Measurements from ENCODE around the gene ANAPC2. TPM values are rescaled to one million over a fixed set of nuclear protein-coding genes. Genes with fewer than 3 reads are reported as not detected.

ANAPC2 gene
- total and polyA plus RNA-seq, 4 donors = 9.3 to 32.6 (median 19.6) TPM

DNA sequence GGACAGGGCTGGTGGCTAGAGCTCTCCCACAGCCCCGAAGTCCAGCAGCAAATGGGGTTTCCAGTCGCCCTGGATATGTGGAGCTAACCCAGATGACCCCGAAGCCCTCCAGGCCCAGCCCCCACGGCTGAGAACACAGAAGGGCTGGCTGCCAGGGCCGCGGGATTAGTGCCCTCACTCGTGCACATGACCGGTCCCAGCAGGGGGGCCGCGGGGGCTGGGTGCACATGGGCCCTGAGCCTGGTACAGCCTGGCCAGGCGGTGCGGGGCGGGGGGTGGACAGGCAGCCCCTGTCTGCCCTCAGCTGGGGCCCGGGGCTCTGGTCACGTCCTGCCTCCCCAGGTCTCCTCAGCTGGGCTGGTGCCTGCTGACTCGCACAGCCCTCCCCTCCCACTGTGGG, 6.0 kb upstream of the ANAPC2 start:
- Histone ChIP-seq H3K9ac (ENCODE audit: low read depth in 1 of 2, low read length in 2 of 2) (no peak overlapping the region), H3K27me3 (ENCODE audit: control insufficient read depth in 4 of 4, insufficient read depth in 4 of 4, low read length in 3 of 4) (no peaks in the 10 kb centered on the region), H3K4me3 (ENCODE audit: low read depth in 1 of 3, low read length in 3 of 3) (peak overlapping the region in 1 of 3 donors; percentile 11), H3K36me3 (ENCODE audit: control insufficient read depth in 4 of 4, insufficient read depth in 3 of 4, low read depth in 1 of 4, low read length in 3 of 4) (peaks cover 3 to 17% (median 5%) of the 10 kb centered on the region in 4 donors), H3K4me1 (ENCODE audit: control insufficient read depth in 4 of 4, insufficient read depth in 4 of 4, low read length in 3 of 4) (peaks cover 26 to 77% (median 61%) of the 10 kb centered on the region in 4 donors), H3K9me3 (ENCODE audit: control insufficient read depth in 4 of 4, low read length in 3 of 4) (no peaks in the 10 kb centered on the region), H3K27ac (ENCODE audit: low read depth in 1 of 2, low read length in 2 of 2) (peak overlapping the region in 1 of 2 donors; percentile 41)
- no peak for DNase-seq (ENCODE audit: low spot score)
- TF ChIP-seq JUND (IDR thresholded peaks at IDR 0.05) = no peak
- peak in 1 of 2 donors; percentile 25 for TF ChIP-seq RXRA (IDR thresholded peaks at IDR 0.05)
- WGBS = 37% methylated on average over 16 of the region's 16 CpGs

DNA sequence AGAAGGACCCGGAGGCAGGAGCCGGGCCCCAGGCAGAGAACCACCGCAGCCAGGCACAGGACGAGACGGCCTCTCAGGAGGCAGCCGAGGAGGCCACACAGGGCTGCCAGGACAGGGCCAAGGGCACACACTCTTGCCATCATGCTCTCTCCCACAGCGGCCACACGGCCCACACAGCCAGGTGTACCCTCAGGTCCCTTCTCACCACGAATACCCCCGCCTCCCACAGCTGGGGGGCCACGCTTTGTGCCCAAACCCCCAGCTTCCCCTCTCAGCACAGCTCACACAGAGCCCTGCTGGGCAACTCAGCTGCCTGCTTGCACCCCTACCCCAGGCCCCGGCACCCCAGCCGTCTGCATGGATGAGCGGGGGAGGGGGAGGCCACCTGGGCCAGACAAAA, 5.4 kb upstream of the ANAPC2 start:
- H3K36me3 ChIP-seq (ENCODE audit: control insufficient read depth in 4 of 4, insufficient read depth in 3 of 4, low read depth in 1 of 4, low read length in 3 of 4) = peaks cover 3 to 17% (median 5%) of the 10 kb centered on the region in 4 donors
- no peaks in the 10 kb centered on the region for H3K27me3 ChIP-seq (ENCODE audit: control insufficient read depth in 4 of 4, insufficient read depth in 4 of 4, low read length in 3 of 4)
- TF ChIP-seq JUND (IDR thresholded peaks at IDR 0.05) (no peak), YY1 (IDR thresholded peaks at IDR 0.05) (no peak), TAF1 (conservative IDR thresholded peaks at IDR 0.05) (no peak), RAD21 (IDR thresholded peaks at IDR 0.05) (no peak), SP1 (IDR thresholded peaks at IDR 0.05) (no peak), HNF4G (IDR thresholded peaks at IDR 0.05) (no peak), FOXA1 (IDR thresholded peaks at IDR 0.05) (no peak), HNF4A (conservative IDR thresholded peaks at IDR 0.05) (no peak), EGR1 (IDR thresholded peaks at IDR 0.05; ENCODE audit: low read depth in 2 of 2) (no peak)
- TF ChIP-seq, protein P1, sequence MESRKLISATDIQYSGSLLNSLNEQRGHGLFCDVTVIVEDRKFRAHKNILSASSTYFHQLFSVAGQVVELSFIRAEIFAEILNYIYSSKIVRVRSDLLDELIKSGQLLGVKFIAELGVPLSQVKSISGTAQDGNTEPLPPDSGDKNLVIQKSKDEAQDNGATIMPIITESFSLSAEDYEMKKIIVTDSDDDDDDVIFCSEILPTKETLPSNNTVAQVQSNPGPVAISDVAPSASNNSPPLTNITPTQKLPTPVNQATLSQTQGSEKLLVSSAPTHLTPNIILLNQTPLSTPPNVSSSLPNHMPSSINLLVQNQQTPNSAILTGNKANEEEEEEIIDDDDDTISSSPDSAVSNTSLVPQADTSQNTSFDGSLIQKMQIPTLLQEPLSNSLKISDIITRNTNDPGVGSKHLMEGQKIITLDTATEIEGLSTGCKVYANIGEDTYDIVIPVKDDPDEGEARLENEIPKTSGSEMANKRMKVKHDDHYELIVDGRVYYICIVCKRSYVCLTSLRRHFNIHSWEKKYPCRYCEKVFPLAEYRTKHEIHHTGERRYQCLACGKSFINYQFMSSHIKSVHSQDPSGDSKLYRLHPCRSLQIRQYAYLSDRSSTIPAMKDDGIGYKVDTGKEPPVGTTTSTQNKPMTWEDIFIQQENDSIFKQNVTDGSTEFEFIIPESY (IDR thresholded peaks at IDR 0.05) = no peak
- TF ChIP-seq, protein P2, sequence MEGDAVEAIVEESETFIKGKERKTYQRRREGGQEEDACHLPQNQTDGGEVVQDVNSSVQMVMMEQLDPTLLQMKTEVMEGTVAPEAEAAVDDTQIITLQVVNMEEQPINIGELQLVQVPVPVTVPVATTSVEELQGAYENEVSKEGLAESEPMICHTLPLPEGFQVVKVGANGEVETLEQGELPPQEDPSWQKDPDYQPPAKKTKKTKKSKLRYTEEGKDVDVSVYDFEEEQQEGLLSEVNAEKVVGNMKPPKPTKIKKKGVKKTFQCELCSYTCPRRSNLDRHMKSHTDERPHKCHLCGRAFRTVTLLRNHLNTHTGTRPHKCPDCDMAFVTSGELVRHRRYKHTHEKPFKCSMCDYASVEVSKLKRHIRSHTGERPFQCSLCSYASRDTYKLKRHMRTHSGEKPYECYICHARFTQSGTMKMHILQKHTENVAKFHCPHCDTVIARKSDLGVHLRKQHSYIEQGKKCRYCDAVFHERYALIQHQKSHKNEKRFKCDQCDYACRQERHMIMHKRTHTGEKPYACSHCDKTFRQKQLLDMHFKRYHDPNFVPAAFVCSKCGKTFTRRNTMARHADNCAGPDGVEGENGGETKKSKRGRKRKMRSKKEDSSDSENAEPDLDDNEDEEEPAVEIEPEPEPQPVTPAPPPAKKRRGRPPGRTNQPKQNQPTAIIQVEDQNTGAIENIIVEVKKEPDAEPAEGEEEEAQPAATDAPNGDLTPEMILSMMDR (IDR thresholded peaks at IDR 0.05; ENCODE audit: low read depth, low read length, missing input control) = no peak
- H3K27ac ChIP-seq (ENCODE audit: low read depth in 1 of 2, low read length in 2 of 2) = no peak overlapping the region
- DNase-seq (ENCODE audit: low spot score) = no peak
- H3K9ac ChIP-seq (ENCODE audit: low read depth in 1 of 2, low read length in 2 of 2) = no peak overlapping the region
- WGBS = 84% methylated on average over 14 of the region's 14 CpGs
- no peaks in the 10 kb centered on the region for H3K9me3 ChIP-seq (ENCODE audit: control insufficient read depth in 4 of 4, low read length in 3 of 4)
- peaks cover 26 to 76% (median 63%) of the 10 kb centered on the region in 4 donors for H3K4me1 ChIP-seq (ENCODE audit: control insufficient read depth in 4 of 4, insufficient read depth in 4 of 4, low read length in 3 of 4)
- H3K4me3 ChIP-seq (ENCODE audit: low read depth in 1 of 3, low read length in 3 of 3) = no peak overlapping the region

DNA sequence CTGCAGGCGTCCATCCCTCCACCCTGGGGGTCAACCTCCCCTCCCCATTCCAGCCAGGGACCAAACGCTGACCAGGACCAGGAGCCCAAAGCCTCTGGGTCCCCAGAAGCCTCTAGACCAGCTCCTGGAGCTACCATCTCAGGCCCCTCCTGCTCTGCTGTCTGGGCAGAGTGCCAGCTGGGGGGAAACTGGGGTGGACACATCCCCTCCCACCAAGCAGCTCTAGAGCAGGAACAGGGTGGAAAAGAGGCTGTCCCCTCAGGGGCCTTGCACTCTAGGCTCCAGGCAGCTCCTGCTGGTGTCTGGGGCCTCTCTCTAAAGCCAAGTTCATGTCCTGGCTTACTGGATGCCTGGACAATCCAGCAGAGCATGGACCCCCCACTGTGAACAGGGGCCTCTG, 4.5 kb upstream of the ANAPC2 start:
- H3K27me3 ChIP-seq (ENCODE audit: control insufficient read depth in 4 of 4, insufficient read depth in 4 of 4, low read length in 3 of 4) = no peaks in the 10 kb centered on the region

More for the DNA sequence above, 4.5 kb upstream of the ANAPC2 start:
- no peak for TF ChIP-seq FOXA2 (IDR thresholded peaks at IDR 0.05)
- TF ChIP-seq, protein P3, sequence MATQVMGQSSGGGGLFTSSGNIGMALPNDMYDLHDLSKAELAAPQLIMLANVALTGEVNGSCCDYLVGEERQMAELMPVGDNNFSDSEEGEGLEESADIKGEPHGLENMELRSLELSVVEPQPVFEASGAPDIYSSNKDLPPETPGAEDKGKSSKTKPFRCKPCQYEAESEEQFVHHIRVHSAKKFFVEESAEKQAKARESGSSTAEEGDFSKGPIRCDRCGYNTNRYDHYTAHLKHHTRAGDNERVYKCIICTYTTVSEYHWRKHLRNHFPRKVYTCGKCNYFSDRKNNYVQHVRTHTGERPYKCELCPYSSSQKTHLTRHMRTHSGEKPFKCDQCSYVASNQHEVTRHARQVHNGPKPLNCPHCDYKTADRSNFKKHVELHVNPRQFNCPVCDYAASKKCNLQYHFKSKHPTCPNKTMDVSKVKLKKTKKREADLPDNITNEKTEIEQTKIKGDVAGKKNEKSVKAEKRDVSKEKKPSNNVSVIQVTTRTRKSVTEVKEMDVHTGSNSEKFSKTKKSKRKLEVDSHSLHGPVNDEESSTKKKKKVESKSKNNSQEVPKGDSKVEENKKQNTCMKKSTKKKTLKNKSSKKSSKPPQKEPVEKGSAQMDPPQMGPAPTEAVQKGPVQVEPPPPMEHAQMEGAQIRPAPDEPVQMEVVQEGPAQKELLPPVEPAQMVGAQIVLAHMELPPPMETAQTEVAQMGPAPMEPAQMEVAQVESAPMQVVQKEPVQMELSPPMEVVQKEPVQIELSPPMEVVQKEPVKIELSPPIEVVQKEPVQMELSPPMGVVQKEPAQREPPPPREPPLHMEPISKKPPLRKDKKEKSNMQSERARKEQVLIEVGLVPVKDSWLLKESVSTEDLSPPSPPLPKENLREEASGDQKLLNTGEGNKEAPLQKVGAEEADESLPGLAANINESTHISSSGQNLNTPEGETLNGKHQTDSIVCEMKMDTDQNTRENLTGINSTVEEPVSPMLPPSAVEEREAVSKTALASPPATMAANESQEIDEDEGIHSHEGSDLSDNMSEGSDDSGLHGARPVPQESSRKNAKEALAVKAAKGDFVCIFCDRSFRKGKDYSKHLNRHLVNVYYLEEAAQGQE (IDR thresholded peaks at IDR 0.05) = no peak
- TF ChIP-seq JUND (IDR thresholded peaks at IDR 0.05) = no peak
- TF ChIP-seq, protein P4, sequence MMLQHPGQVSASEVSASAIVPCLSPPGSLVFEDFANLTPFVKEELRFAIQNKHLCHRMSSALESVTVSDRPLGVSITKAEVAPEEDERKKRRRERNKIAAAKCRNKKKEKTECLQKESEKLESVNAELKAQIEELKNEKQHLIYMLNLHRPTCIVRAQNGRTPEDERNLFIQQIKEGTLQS (IDR thresholded peaks at IDR 0.05) = no peak
- Histone ChIP-seq H3K36me3 (ENCODE audit: control insufficient read depth in 4 of 4, insufficient read depth in 3 of 4, low read depth in 1 of 4, low read length in 3 of 4) (peaks cover 3 to 17% (median 5%) of the 10 kb centered on the region in 4 donors), H3K4me3 (ENCODE audit: low read depth in 1 of 3, low read length in 3 of 3) (no peak overlapping the region), H3K9ac (ENCODE audit: low read depth in 1 of 2, low read length in 2 of 2) (no peak overlapping the region), H3K4me1 (ENCODE audit: control insufficient read depth in 4 of 4, insufficient read depth in 4 of 4, low read length in 3 of 4) (peaks cover 26 to 70% (median 58%) of the 10 kb centered on the region in 4 donors), H3K27ac (ENCODE audit: low read depth in 1 of 2, low read length in 2 of 2) (no peak overlapping the region), H3K9me3 (ENCODE audit: control insufficient read depth in 4 of 4, low read length in 3 of 4) (no peaks in the 10 kb centered on the region)
- 91% methylated on average over 2 of the region's 2 CpGs for WGBS
- DNase-seq (ENCODE audit: low spot score) = no peak
